22Rv1 (cell line): ENCODE results near the gene PDE4B.

Source experiments
- CTCF ChIP-seq: fragments of 450-650 bp; IDR thresholded peaks from 2 replicates; pipeline ENCODE4 v1.5.1; 2017; ENCODE audit warnings: mild to moderate bottlenecking
- ZFX ChIP-seq: fragments of 450-650 bp; IDR thresholded peaks from 2 replicates; pipeline ENCODE4 v1.6.1; 2017; ENCODE audit warnings: antibody characterized with exemption, borderline replicate concordance

- no peak for TF ChIP-seq CTCF
- TF ChIP-seq ZFX = no peak
These were observed 472.6 kb downstream of the PDE4B start for GRCh38 chr1:66265268-66265667.
